Measurements from ENCODE around the gene PRUNE2. TPM values are rescaled to one million over a fixed set of nuclear protein-coding genes. Genes with fewer than 3 reads are reported as not detected.
"Not testable (repeated sequence)": the region's sequence is repeated elsewhere in the genome, so short reads cannot be mapped to it uniquely, and the experiment has no call there.

PRUNE2 gene
- total RNA-seq, 1 donor from 2014 or later, result 38.8 TPM

DNA sequence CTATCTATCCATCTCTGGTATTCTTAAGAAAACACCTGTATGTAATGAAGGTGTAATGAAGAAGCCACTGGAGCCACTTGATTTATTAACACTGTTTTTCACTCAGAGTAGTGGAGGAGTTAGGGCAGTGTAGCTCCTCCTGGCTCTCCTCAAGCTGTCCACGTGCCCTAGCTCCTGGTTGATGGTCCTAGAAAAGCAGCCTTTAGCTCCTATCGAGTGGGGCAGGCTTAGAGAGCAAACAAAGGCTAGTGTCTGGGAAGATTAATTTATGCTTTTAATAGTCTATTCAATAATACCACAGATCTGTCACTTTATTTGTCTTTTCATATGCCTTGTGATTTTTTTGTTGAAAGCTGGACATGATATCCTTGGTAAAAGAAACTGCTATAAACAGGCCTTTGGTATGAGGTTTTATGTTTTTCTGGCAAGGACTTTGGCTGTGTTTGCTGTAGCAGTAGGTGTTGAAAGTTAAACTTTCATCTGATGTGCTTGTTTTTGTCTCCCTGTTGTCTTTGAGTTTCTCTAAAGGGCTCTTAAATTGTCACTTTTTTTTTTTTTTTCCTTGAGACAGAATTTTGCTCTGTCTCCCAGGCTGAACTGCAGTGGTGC is 305.8 kb downstream of the PRUNE2 start:
- no peak for DNase-seq (ENCODE audit: low read depth)

DNA sequence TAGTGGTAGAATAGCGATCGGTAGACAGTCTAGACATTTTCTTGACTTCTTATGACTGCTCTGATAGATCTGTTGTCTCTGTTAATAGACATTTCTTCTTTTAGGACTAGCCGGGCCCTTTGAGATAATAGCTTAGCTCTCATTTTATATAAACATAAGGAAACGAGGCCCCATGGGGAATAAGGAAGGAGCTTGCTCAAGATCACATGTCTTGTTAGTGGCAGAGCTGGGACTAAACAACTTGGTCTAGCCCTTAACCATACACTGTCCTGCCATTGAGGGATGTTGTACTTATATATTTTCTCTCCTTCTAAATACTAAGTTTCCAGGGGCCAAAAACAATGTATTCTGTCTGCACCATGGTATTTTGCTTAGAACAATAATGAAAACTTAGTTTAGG is 306.9 kb downstream of the PRUNE2 start:
- no peak for DNase-seq (ENCODE audit: low read depth)

GRCh38 chr9:76595645-76596044 is 310.3 kb downstream of the PRUNE2 start:
- peak; percentile 30 for DNase-seq (ENCODE audit: low read depth)

DNA sequence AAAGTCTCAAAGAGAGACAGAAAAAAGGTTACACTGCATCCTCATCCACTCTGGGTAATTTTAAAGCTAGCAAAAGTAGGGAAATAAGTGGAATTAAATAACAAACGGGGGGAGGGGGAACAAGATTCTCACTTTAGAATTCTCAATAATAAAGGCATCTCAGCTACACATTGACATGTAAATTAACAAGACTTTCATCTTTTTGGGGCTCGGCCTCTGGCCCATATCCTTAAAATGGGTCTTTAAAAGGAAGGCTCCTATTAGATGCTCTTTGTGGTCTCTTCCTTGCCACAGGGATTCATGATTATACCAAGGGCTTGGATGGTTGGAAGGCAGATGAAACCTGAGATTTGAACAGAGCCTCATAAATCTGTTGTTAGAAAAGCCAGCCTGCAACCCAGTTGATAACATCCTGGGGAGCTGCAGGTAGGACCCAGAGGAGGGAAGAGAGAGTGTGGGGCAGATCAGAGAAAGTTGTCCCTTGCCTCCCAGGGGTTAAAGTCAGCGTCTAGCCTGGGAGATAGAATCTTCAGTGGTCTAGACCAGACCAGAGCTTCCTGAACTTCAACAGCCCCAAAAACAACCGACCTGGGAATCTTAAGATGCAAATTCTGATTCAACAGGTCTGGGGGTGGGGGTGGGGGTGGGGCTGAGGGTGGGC is 311.0 kb downstream of the PRUNE2 start:
- no peak for DNase-seq (ENCODE audit: low read depth)

- not testable (repeated sequence) for DNase-seq (ENCODE audit: low read depth)
Measured at GRCh38 chr9:76593961-76594735, 311.8 kb downstream of the PRUNE2 start.

DNA sequence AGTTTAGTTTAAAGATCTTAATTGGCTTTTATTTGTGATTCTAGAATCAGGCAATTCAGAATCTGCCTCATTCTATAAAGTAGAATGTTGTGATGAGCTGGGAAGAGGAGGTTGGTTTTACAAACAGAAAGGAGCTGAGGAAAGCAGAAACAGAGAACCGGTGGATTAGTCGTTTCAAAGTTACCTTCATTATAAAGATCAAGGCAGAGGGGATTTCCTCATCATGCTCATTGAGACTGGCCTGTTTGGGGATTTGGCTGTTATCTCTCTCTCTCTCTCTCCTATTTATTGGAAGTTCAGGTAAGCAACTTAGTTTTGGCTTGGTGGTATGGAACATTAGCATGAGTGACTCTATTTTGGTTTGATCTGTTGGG is 313.0 kb downstream of the PRUNE2 start:
- DNase-seq (ENCODE audit: low read depth), result no peak

GRCh38 chr9:76592091-76592973 is 313.6 kb downstream of the PRUNE2 start:
- DNase-seq (ENCODE audit: low read depth), result peak; percentile 79

DNA sequence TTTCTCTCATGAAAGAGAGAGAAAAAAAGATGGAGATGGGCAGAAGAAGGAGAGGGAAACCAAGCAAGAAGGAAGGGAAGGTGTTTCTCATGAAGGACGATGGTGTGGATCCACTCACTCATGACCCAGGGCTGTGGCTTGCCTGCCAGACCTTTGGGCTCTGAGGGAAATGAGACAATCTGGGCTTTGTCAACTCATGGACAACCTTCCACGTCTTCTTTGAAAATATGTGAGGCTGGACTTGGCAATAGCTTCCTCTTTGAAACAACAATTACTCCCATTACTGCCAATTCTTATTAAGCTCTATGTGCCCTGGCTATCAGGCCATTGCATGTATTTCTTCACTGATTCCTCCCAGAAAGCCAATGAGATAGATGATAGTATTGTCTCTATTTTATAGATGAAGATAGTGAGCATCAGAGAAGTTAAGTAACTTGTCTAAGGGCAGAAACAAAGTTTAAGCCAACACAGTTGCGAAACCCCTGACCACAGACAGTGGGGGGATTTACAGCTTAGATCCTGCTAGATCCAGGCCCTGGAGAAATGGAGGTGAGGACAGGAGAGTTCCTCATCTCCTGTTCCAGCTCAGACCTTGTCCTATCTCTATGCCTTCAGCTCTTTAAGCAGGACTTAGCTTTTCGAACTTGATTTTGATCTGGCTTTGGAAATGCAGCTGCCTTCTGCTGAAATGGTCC is 314.5 kb downstream of the PRUNE2 start:
- peak; percentile 66 for DNase-seq (ENCODE audit: low read depth)

DNA sequence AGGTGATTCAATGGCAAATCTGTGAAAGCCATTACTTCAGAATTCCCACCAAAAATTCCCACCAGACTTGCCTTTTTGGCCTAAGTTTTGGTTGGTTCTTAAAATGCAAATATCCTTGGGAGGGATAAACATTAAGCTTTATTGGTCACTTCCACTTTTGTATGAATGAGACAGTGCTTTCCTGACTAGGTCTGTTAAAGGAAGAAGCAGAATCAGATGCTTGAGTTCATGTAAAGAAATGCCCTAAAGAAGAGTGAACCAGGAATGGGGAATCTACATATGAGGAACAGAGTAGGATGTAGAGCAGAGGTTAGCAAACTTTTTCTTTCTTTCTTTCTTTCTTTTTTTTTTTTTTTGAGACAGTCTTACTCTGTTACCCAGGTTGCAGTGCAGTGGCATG is 317.6 kb downstream of the PRUNE2 start:
- DNase-seq (ENCODE audit: low read depth), result no peak

- DNase-seq (ENCODE audit: low read depth), result no peak
Measured at GRCh38 chr9:76586390-76587314, 319.3 kb downstream of the PRUNE2 start.

GRCh38 chr9:76585487-76586389 is 320.2 kb downstream of the PRUNE2 start:
- DNase-seq (ENCODE audit: low read depth), result no peak

DNA sequence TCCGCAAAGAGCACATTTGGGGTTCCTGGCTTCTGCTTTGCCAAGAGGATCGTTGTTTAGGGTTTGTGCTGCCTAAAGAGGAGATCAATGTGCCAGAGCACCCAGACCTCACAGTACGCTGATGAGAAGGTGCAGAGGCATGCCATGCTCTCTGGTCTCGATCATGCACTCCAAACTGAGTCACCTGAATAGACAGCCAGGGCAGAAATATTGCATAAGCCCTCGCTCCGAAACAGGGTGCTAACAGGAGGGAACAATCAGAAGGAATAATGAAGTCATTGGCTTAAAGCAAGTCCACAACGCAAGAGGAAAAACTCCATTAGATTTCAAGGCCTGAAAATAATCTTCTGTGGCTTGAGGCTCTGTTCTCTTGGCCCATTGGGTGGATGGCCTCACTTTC is 322.7 kb downstream of the PRUNE2 start:
- DNase-seq (ENCODE audit: low read depth), result no peak

DNA sequence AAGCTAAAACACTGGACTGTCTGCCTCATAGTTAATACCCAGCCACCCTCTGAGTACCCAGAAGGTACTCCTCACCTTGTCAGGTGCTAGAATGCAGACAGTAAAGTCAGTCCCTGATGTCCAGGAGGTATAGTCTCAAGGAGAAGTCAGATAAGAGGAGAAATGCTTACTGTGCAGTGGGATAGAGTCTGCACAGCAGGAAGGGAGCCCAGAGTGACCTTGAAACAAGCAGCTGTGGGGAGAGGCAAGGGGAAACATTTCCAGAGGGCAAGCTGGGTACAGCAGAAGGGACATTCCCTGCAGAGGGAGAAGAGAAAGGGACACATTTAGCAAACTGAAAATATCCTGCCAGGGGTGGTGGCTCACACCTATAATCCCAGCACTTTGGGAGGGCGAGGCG is 324.2 kb downstream of the PRUNE2 start:
- no peak for DNase-seq (ENCODE audit: low read depth)

GRCh38 chr9:76580820-76581219 is 325.1 kb downstream of the PRUNE2 start:
- no peak for DNase-seq (ENCODE audit: low read depth)

GRCh38 chr9:76580188-76580587 is 325.7 kb downstream of the PRUNE2 start:
- DNase-seq (ENCODE audit: low read depth), result no peak

DNA sequence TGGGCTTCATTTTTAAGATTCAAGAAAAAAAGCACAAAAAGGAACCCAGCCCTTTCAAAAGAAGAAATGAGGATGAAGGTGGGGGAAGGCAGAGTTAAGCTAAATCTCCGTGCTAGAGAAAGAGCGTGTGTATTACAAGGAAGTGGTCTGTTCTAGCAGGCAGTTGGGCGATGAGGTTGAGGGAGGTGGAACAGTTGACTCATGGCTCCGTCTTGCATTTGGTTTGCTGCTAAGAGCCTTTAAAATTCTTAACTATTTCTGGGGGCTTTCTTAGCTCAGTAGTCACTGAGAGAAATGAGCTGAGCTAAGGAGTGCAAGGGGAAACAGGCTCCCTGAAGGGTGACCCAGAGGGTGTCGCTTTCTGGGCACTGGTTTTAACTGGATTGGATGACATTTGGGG is 329.6 kb downstream of the PRUNE2 start:
- peak; percentile 83 for DNase-seq (ENCODE audit: low read depth)

- no peak for DNase-seq (ENCODE audit: low read depth)
Measured at GRCh38 chr9:76575761-76576160, 330.2 kb downstream of the PRUNE2 start.

DNA sequence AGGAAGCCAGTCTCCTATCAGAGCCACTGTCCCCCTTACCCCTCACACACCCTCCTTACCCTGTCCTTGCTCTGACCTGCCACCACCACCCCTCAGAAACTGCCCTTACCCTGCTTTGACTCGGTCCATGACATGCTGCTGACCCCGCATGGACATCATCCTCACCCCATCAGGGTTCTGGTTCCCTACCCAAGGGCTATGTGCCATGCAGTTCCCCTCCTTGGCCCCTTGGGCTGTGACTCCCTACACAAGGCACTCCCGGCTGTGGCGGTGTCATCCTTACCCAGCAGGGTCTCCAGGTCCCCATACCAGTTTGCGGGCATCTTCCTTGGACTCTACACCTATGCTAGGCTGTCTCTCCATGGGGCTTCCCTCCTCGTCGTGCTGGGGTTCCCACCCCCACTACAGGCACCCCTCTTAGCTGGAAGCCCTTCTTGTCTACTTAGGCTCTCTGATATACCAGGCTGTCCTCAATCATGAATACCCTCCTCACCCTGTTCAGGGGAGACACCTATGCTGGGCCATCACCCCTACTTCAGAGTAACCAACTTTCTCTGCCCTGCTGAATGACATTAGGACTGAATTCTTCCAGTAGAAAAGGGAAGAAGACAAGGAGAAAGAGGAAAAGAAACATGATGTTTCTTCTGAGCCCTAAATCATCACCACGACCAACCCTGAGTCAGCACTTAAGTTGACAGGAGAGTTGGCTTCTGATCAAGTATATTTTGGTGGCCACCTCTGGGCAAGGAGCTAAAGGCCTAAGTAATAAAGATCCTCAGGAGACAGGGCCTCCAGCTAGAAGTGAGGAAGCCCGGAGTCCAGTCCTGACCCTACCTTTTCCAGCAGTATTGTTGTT is 331.8 kb downstream of the PRUNE2 start:
- no peak for DNase-seq (ENCODE audit: low read depth)

Measured in renal cortical epithelial cell (primary cell).